ENCODE results near the gene FOXP1.

The FOXP1 gene

GRCh38 chr3:71583566-71584393, at the start of gene FOXP1:
FOXP1 (minus strand) TSS chr3:71583728; CDS start chr3:71198381, 385,347 bp downstream.
- no peak for TF ChIP-seq CTCF (IDR thresholded peaks at IDR 0.05; ENCODE audit: low read depth, low read length, missing control alignments)
- peak; percentile 12 for DNase-seq (ENCODE audit: low read depth)
- peak within 1 kb of the TSS; percentile 60 for H3K4me3 ChIP-seq (ENCODE audit: low read depth, low read length)

GRCh38 chr3:71629711-71630110, 46.2 kb upstream of the FOXP1 start:
- no peak overlapping the region for H3K4me3 ChIP-seq (ENCODE audit: low read depth, low read length)
- no peak for DNase-seq (ENCODE audit: low read depth)
- no peak for TF ChIP-seq CTCF (IDR thresholded peaks at IDR 0.05; ENCODE audit: low read depth, low read length, missing control alignments)

- DNase-seq (ENCODE audit: low read depth): no peak
- TF ChIP-seq CTCF (IDR thresholded peaks at IDR 0.05; ENCODE audit: low read depth, low read length, missing control alignments): no peak
- no peak overlapping the region for H3K4me3 ChIP-seq (ENCODE audit: low read depth, low read length)
Measured at GRCh38 chr3:71629289-71629688, 45.8 kb upstream of the FOXP1 start.

GRCh38 chr3:71628522-71628921, 45.0 kb upstream of the FOXP1 start:
- DNase-seq (ENCODE audit: low read depth): no peak
- H3K4me3 ChIP-seq (ENCODE audit: low read depth, low read length): no peak overlapping the region
- TF ChIP-seq CTCF (IDR thresholded peaks at IDR 0.05; ENCODE audit: low read depth, low read length, missing control alignments): no peak

GRCh38 chr3:71625676-71626075, 42.1 kb upstream of the FOXP1 start:
- H3K4me3 ChIP-seq (ENCODE audit: low read depth, low read length): no peak overlapping the region
- DNase-seq (ENCODE audit: low read depth): no peak
- TF ChIP-seq CTCF (IDR thresholded peaks at IDR 0.05; ENCODE audit: low read depth, low read length, missing control alignments): no peak

- TF ChIP-seq CTCF (IDR thresholded peaks at IDR 0.05; ENCODE audit: low read depth, low read length, missing control alignments): no peak
- H3K4me3 ChIP-seq (ENCODE audit: low read depth, low read length): no peak overlapping the region
- no peak for DNase-seq (ENCODE audit: low read depth)
Measured at GRCh38 chr3:71621825-71622537, 38.5 kb upstream of the FOXP1 start.

All from GM12864 (cell line).